GM12891 (cell line): ENCODE results near the gene PRSS56.

Experiments
- PAX5 ChIP-seq: IDR thresholded peaks from 2 replicates; pipeline ENCODE4 v1.6.1; 2011; ENCODE audit warnings: low read length, moderate library complexity, mild to moderate bottlenecking; ENCODE audit not compliant: insufficient read depth, severe bottlenecking
- POLR2A ChIP-seq: IDR thresholded peaks from 2 replicates; pipeline ENCODE4 v1.6.1; 2011; ENCODE audit warnings: low read depth, low read length, control low read depth
- POLR2AphosphoS5 ChIP-seq: IDR thresholded peaks from 2 replicates; pipeline ENCODE4 v1.6.1; 2011; ENCODE audit warnings: low read depth, low read length, control low read depth
- POU2F2 ChIP-seq: IDR thresholded peaks from 2 replicates; pipeline ENCODE4 v1.6.1; 2011; ENCODE audit warnings: low read depth, mild to moderate bottlenecking, control low read depth, low read length, moderate library complexity
- SPI1 ChIP-seq: IDR thresholded peaks from 2 replicates; pipeline ENCODE4 v1.6.1; 2011; ENCODE audit warnings: low read depth, low read length, control low read depth
- TAF1 ChIP-seq: IDR thresholded peaks from 2 replicates; pipeline ENCODE4 v1.6.1; 2011; ENCODE audit warnings: low read depth, low read length, control low read depth

- TF ChIP-seq TAF1 (no peak), POLR2A (no peak), POLR2AphosphoS5 (no peak), SPI1 (no peak), PAX5 (no peak), POU2F2 (no peak)
Measured at GRCh38 chr2:232573042-232573441, 52.9 kb downstream of the PRSS56 start.
